Neuronal stem cell (in vitro differentiated cells): ENCODE data around the gene ADAM8.
A peak's percentile ranks its signal among the peaks of the same experiment; 100 is the strongest.

Experiments used
- DNase-seq: peaks from one replicate; pipeline ENCODE4 v3.0.0-alpha.2; 2013; ENCODE audit warnings: low spot score
- H2AFZ ChIP-seq: one replicate; pipeline ENCODE4 v1.6.1; 2013; ENCODE audit warnings: mild to moderate bottlenecking, low read length, inconsistent platforms
- H2AK5ac ChIP-seq: 2 replicates; pipeline ENCODE4 v1.6.1; 2013; ENCODE audit warnings: low read depth, mild to moderate bottlenecking, inconsistent platforms, low read length, moderate library complexity, mixed read lengths
- H2BK120ac ChIP-seq: 2 replicates; pipeline ENCODE4 v1.6.1; 2013; ENCODE audit warnings: low read depth, mild to moderate bottlenecking, inconsistent platforms, low read length, moderate library complexity, mixed read lengths
- H2BK12ac ChIP-seq: one replicate; pipeline ENCODE4 v1.6.1; 2013; ENCODE audit warnings: low read length, inconsistent platforms
- H2BK15ac ChIP-seq: 2 replicates; pipeline ENCODE4 v1.6.1; 2013; ENCODE audit warnings: mild to moderate bottlenecking, low read length, inconsistent platforms, mixed read lengths
- H2BK5ac ChIP-seq: one replicate; pipeline ENCODE4 v1.6.1; 2013; ENCODE audit warnings: inconsistent platforms, mild to moderate bottlenecking, low read length, moderate library complexity
- H3K14ac ChIP-seq: one replicate; pipeline ENCODE4 v1.6.1; 2013; ENCODE audit warnings: low read length, inconsistent platforms
- H3K18ac ChIP-seq: 2 replicates; pipeline ENCODE4 v1.6.1; 2013; ENCODE audit warnings: low read length, inconsistent platforms
- H3K23ac ChIP-seq: 2 replicates; pipeline ENCODE4 v1.6.1; 2013; ENCODE audit warnings: low read depth, mild to moderate bottlenecking, mixed read lengths, low read length, inconsistent platforms; ENCODE audit not compliant: poor library complexity
- H3K27ac ChIP-seq: replicated peaks from 3 replicates; pipeline ENCODE4 v1.5.1; 2013; ENCODE audit warnings: low read length, inconsistent platforms
- H3K27me3 ChIP-seq, 3 experiments: 2 replicates each; pipeline ENCODE4 v1.6.1; 2013; ENCODE audit warnings: low read length in 3 of 3, mild to moderate bottlenecking in 2 of 3, inconsistent platforms in 1 of 3, low read depth in 1 of 3, mixed read lengths in 1 of 3, moderate library complexity in 1 of 3; ENCODE audit not compliant: control insufficient read depth in 3 of 3, insufficient read depth in 3 of 3
- H3K36me3 ChIP-seq, 2 donors: replicated peaks in 1 of 2; 2 replicates each; pipeline ENCODE4 v1.6.1; 2013; ENCODE audit warnings: low read length in 2 of 2; ENCODE audit not compliant: control insufficient read depth in 2 of 2, insufficient read depth in 2 of 2
- H3K4ac ChIP-seq: 2 replicates; pipeline ENCODE4 v1.6.1; 2013; ENCODE audit warnings: inconsistent platforms, mild to moderate bottlenecking, low read length, moderate library complexity
- H3K4me1 ChIP-seq, 2 donors: 1 replicate in 1 of 2; 2 replicates in 1 of 2; pipeline ENCODE4 v1.6.1; 2013; ENCODE audit warnings: low read length in 2 of 2, low read depth in 1 of 2; ENCODE audit not compliant: control insufficient read depth in 2 of 2, insufficient read depth in 1 of 2
- H3K4me2 ChIP-seq: one replicate; pipeline ENCODE4 v1.6.1; 2013; ENCODE audit warnings: mild to moderate bottlenecking, low read length, inconsistent platforms; ENCODE audit not compliant: insufficient read depth, poor library complexity, severe bottlenecking
- H3K4me3 ChIP-seq, 2 donors: 2 replicates each; pipeline ENCODE4 v1.5.1; 2013; ENCODE audit warnings: low read length in 2 of 2, mild to moderate bottlenecking in 2 of 2, inconsistent platforms in 1 of 2, moderate library complexity in 1 of 2
- H3K79me1 ChIP-seq: one replicate; pipeline ENCODE4 v1.6.1; 2013; ENCODE audit warnings: low read depth, mild to moderate bottlenecking, inconsistent platforms, low read length, moderate library complexity
- H3K9ac ChIP-seq: one replicate; pipeline ENCODE4 v1.6.1; 2013; ENCODE audit warnings: mild to moderate bottlenecking, low read depth, low read length, inconsistent platforms; ENCODE audit not compliant: poor library complexity
- H3K9me3 ChIP-seq, 2 donors: replicated peaks in 1 of 2; 2 replicates each; pipeline versions ENCODE3 to v1.6.1; 2013; ENCODE audit warnings: low read length in 2 of 2, mild to moderate bottlenecking in 2 of 2, inconsistent platforms in 1 of 2, low read depth in 1 of 2, mixed read lengths in 1 of 2, moderate library complexity in 1 of 2; ENCODE audit not compliant: control insufficient read depth in 2 of 2, insufficient read depth in 1 of 2
- H4K8ac ChIP-seq: one replicate; pipeline ENCODE4 v1.6.1; 2013; ENCODE audit warnings: low read depth, mild to moderate bottlenecking, inconsistent platforms, low read length, moderate library complexity
- H4K91ac ChIP-seq: one replicate; pipeline ENCODE4 v1.6.1; 2013; ENCODE audit warnings: low read length, low read depth, mild to moderate bottlenecking, inconsistent platforms; ENCODE audit not compliant: poor library complexity
- WGBS, 2 donors: extraction: QIAGEN DNeasy Blood & Tissue Kit; methylation state at CpG; one replicate each; pipeline ENCODE4 v1.1.7; 2013; ENCODE audit warnings: missing lambda C conversion rate in 2 of 2, mixed read lengths in 1 of 2; ENCODE audit not compliant: insufficient read length in 2 of 2, insufficient replicate concordance in 1 of 2; ENCODE audit errors: extremely low coverage in 2 of 2; 5-methylcytosine and 5-hydroxymethylcytosine counted together

Gene ADAM8

GRCh38 chr10:133306941-133307379 is 30.3 kb upstream of the ADAM8 start:
- no peak overlapping the region for H3K14ac ChIP-seq
- WGBS, 2 donors = no CpG with 5 or more reads among the region's 17 CpGs
- peak overlapping the region in 1 of 2 donors; percentile 81 for H3K4me3 ChIP-seq

GRCh38 chr10:133306097-133306476 is 29.4 kb upstream of the ADAM8 start:
- Histone ChIP-seq H3K36me3 (peaks cover 24 to 30% of the 10 kb centered on the region in 2 donors), H3K23ac (no peak overlapping the region), H3K9ac (no peak overlapping the region), H3K4me3 (no peak overlapping the region), H3K27ac (no peak overlapping the region), H3K18ac (no peak overlapping the region), H2BK5ac (no peak overlapping the region), H3K9me3 (peaks cover 0 to 3% of the 10 kb centered on the region in 2 donors), H3K4me2 (no peak overlapping the region), H4K91ac (no peak overlapping the region), H4K8ac (no peak overlapping the region), H2AK5ac (no peak overlapping the region), H2AFZ (no peak overlapping the region), H3K27me3 (no peaks in the 10 kb centered on the region), H3K4ac (no peak overlapping the region), H2BK15ac (no peak overlapping the region), H2BK12ac (no peak overlapping the region), H2BK120ac (no peak overlapping the region), H3K14ac (no peak overlapping the region), H3K4me1 (peaks cover 8 to 12% of the 10 kb centered on the region in 2 donors), H3K79me1 (peaks cover 31% of the 10 kb centered on the region)
- no peak for DNase-seq
- WGBS, 2 donors = no CpG with 5 or more reads among the region's 5 CpGs

More at GRCh38 chr10:133306941-133307379, 30.3 kb upstream of the ADAM8 start:
- peaks cover 28 to 37% of the 10 kb centered on the region in 2 donors for H3K36me3 ChIP-seq
- H3K79me1 ChIP-seq = peaks cover 31% of the 10 kb centered on the region
- no peak overlapping the region for H2BK15ac ChIP-seq
- peaks cover 0 to 3% of the 10 kb centered on the region in 2 donors for H3K9me3 ChIP-seq
- no peak overlapping the region for H3K23ac ChIP-seq
- no peak overlapping the region for H4K8ac ChIP-seq
- DNase-seq = no peak
- H2BK12ac ChIP-seq = no peak overlapping the region
- peak overlapping the region; percentile 53 for H3K9ac ChIP-seq
- no peak overlapping the region for H2AFZ ChIP-seq
- H4K91ac ChIP-seq = no peak overlapping the region
- H3K4ac ChIP-seq = no peak overlapping the region
- no peak overlapping the region for H3K4me2 ChIP-seq
- no peak overlapping the region for H2BK5ac ChIP-seq
- H2AK5ac ChIP-seq = no peak overlapping the region
- H3K27ac ChIP-seq = no peak overlapping the region
- H3K18ac ChIP-seq = peak overlapping the region; percentile 59
- peak overlapping the region; percentile 47 for H2BK120ac ChIP-seq
- H3K27me3 ChIP-seq = no peaks in the 10 kb centered on the region
- H3K4me1 ChIP-seq = peaks cover 8 to 12% of the 10 kb centered on the region in 2 donors

- H3K4me3 ChIP-seq = no peak overlapping the region
- H3K79me1 ChIP-seq = peaks cover 20% of the 10 kb centered on the region
- H2BK5ac ChIP-seq = no peak overlapping the region
- no peak overlapping the region for H3K9ac ChIP-seq
- H3K14ac ChIP-seq = peak overlapping the region; percentile 76
- no peaks in the 10 kb centered on the region for H3K27me3 ChIP-seq
- no peak overlapping the region for H2BK12ac ChIP-seq
- H4K91ac ChIP-seq = no peak overlapping the region
- H2BK15ac ChIP-seq = no peak overlapping the region
- peaks cover 0 to 3% of the 10 kb centered on the region in 2 donors for H3K9me3 ChIP-seq
- no peak overlapping the region for H3K4ac ChIP-seq
- DNase-seq = no peak
- no peak overlapping the region for H2AK5ac ChIP-seq
- peaks cover 28 to 39% of the 10 kb centered on the region in 2 donors for H3K36me3 ChIP-seq
- peak overlapping the region; percentile 1 for H4K8ac ChIP-seq
- peak overlapping the region; percentile 86 for H3K23ac ChIP-seq
- no peak overlapping the region for H3K18ac ChIP-seq
- no peak overlapping the region for H2BK120ac ChIP-seq
- H3K4me2 ChIP-seq = no peak overlapping the region
- no peak overlapping the region for H3K27ac ChIP-seq
- peaks cover 6 to 8% of the 10 kb centered on the region in 2 donors for H3K4me1 ChIP-seq
- H2AFZ ChIP-seq = no peak overlapping the region
- no CpG with 5 or more reads among the region's 10 CpGs for WGBS, 2 donors
These were observed 26.5 kb upstream of the ADAM8 start for GRCh38 chr10:133303206-133303605.

GRCh38 chr10:133302230-133302629 is 25.6 kb upstream of the ADAM8 start:
- H2BK15ac ChIP-seq = no peak overlapping the region
- peaks cover 37 to 49% of the 10 kb centered on the region in 2 donors for H3K36me3 ChIP-seq
- H2BK5ac ChIP-seq = no peak overlapping the region
- H2BK12ac ChIP-seq = no peak overlapping the region
- H3K23ac ChIP-seq = peak overlapping the region; percentile 93
- no peak overlapping the region for H4K91ac ChIP-seq
- H3K27ac ChIP-seq = no peak overlapping the region
- DNase-seq = no peak
- peaks cover 20% of the 10 kb centered on the region for H3K79me1 ChIP-seq
- peak overlapping the region in 1 of 2 donors; percentile 58 for H3K4me3 ChIP-seq
- H4K8ac ChIP-seq = no peak overlapping the region
- H2AK5ac ChIP-seq = no peak overlapping the region
- no peak overlapping the region for H3K4ac ChIP-seq
- no peak overlapping the region for H2AFZ ChIP-seq
- no peaks in the 10 kb centered on the region for H3K27me3 ChIP-seq
- H3K9ac ChIP-seq = peak overlapping the region; percentile 30
- H2BK120ac ChIP-seq = no peak overlapping the region
- peaks cover 0 to 3% of the 10 kb centered on the region in 2 donors for H3K9me3 ChIP-seq
- H3K4me1 ChIP-seq = peaks cover 0 to 2% of the 10 kb centered on the region in 2 donors
- H3K4me2 ChIP-seq = no peak overlapping the region
- no CpG with 5 or more reads among the region's 14 CpGs for WGBS, 2 donors
- H3K18ac ChIP-seq = no peak overlapping the region
- peak overlapping the region; percentile 71 for H3K14ac ChIP-seq
